WI38 (cell line): ENCODE measurements around the gene HPD.
"Not testable (repeated sequence)": the region's sequence is repeated elsewhere in the genome, so short reads cannot be mapped to it uniquely, and the experiment has no call there.

Experiments used
- H3K4me3 ChIP-seq: 2 replicates; pipeline ENCODE4 v1.5.1; 2011; ENCODE audit warnings: low read depth, mild to moderate bottlenecking, control low read depth, low read length
- TF ChIP-seq, protein P1 (sequence below): IDR thresholded peaks from 2 replicates; pipeline ENCODE4 v1.5.1; 2012; ENCODE audit warnings: low read depth, mild to moderate bottlenecking, control low read depth, low read length

HPD gene

GRCh38 chr12:121875582-121875981 lies 16.9 kb upstream of the HPD start:
- TF ChIP-seq, protein P1, sequence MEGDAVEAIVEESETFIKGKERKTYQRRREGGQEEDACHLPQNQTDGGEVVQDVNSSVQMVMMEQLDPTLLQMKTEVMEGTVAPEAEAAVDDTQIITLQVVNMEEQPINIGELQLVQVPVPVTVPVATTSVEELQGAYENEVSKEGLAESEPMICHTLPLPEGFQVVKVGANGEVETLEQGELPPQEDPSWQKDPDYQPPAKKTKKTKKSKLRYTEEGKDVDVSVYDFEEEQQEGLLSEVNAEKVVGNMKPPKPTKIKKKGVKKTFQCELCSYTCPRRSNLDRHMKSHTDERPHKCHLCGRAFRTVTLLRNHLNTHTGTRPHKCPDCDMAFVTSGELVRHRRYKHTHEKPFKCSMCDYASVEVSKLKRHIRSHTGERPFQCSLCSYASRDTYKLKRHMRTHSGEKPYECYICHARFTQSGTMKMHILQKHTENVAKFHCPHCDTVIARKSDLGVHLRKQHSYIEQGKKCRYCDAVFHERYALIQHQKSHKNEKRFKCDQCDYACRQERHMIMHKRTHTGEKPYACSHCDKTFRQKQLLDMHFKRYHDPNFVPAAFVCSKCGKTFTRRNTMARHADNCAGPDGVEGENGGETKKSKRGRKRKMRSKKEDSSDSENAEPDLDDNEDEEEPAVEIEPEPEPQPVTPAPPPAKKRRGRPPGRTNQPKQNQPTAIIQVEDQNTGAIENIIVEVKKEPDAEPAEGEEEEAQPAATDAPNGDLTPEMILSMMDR, result no peak
- no peak overlapping the region for H3K4me3 ChIP-seq

- TF ChIP-seq, protein P1, result no peak
These were observed 15.4 kb upstream of the HPD start for GRCh38 chr12:121874071-121874470.

GRCh38 chr12:121873216-121873569 lies 14.5 kb upstream of the HPD start:
- TF ChIP-seq, protein P1, result no peak
- H3K4me3 ChIP-seq, result no peak overlapping the region

More at GRCh38 chr12:121874071-121874470, 15.4 kb upstream of the HPD start:
- no peak overlapping the region for H3K4me3 ChIP-seq

GRCh38 chr12:121872546-121873215 lies 14.0 kb upstream of the HPD start:
- TF ChIP-seq, protein P1, result no peak

GRCh38 chr12:121871467-121871866 lies 12.8 kb upstream of the HPD start:
- TF ChIP-seq, protein P1, result no peak
- H3K4me3 ChIP-seq, result no peak overlapping the region

More at GRCh38 chr12:121872546-121873215, 14.0 kb upstream of the HPD start:
- no peak overlapping the region for H3K4me3 ChIP-seq

GRCh38 chr12:121869229-121869628 lies 10.6 kb upstream of the HPD start:
- H3K4me3 ChIP-seq, result not testable (repeated sequence)

DNA sequence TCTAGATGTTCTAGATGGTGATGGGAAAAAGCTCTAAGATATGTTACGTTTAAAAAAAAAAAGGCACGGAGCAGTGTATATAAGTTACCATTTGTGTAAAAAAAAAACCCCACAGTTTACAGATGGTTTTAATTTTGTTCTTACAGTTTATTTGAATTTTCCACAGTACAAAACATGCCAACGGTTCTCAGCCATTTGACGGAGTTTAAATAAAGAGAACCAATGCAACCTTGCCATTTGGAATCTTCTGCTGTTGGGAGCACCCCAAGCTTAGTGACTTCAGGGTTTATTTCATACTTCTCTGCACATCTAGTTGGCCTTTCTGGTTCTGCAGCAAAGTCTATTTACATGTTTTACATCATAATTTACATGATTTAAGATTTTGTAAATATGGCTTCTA lies 7.7 kb upstream of the HPD start:
- TF ChIP-seq, protein P1, result no peak

More for the DNA sequence above, 7.7 kb upstream of the HPD start:
- no peak overlapping the region for H3K4me3 ChIP-seq
